ENCODE results near the gene PIR.
A peak's percentile ranks its signal among the peaks of the same experiment; 100 is the strongest.

The PIR gene

DNA sequence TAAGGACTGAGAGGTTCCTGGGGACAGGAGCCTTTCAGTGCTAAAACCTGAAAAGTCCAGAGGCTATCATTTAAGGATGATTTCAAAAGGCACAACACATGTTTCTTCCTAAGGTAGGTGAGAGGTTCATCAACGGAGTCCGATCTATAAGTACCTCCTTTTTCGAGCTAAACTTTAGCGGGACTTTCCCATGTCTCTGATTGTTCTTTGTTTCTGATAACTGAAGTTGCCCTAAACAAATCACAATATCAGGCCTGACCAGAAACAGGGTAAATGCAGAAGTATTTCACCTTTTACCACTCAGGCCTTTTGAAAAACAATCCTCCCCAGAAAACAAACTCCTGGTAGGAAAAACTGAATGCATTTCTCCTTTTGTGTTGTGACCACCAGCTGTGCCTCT is 17.6 kb downstream of the PIR start:
- DNase-seq: no peak

DNA sequence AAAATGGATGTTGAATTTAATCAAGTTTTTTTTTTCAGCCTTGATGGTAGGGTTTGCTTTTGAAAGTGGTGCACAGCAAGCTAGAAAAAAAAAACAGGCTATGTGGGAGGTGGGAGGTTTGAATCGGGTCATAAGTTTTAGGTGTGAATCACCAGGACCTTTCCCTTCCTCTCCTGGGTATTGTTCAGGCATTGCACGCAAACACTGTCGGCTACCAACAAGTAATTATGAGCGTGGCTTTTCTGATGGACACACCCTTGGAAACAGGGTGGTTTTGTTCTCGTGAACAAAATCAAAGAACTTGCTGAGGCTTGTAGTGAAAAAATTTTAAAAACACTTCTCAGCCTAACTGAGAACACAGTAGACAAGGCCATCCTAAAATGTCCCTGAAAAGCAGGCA is 18.1 kb downstream of the PIR start:
- no peak for DNase-seq

DNA sequence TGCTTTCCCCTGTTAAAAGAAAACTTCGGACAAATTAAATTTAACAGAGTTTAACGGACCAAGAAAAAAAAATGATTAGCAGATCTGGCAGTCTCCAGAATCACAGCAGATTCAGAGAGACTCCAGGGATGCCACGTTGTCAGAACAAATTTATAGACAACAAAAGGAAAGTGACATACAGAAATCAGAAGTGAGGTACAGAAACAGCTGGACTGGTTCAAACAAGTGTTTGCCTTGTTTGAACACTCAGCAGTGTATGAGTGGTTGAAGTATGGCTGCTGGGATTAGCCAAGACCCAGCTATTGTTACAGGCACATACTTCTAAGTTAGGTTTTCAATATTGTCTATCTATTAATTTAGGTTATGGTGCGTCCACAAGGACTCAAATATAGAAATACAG is 19.1 kb downstream of the PIR start:
- no peak for DNase-seq

DNA sequence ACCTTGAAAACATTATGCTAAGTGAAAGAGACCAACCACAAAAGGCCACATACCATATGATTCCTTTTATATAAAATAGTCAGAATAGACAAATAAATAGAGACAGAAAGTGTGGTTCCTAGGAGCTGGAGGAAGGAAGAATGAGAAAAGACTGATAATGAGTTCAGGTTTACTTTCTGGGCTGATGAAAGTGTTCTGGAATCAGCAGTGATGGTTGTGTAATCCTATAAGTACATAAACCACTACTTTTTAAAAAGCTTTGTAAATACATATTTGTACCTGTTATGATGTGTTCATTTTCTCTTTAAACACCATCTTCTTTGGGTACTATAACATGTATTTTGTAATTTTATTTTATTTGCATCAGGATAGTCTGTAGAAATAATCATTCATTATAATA is 20.6 kb downstream of the PIR start:
- DNase-seq: no peak

DNA sequence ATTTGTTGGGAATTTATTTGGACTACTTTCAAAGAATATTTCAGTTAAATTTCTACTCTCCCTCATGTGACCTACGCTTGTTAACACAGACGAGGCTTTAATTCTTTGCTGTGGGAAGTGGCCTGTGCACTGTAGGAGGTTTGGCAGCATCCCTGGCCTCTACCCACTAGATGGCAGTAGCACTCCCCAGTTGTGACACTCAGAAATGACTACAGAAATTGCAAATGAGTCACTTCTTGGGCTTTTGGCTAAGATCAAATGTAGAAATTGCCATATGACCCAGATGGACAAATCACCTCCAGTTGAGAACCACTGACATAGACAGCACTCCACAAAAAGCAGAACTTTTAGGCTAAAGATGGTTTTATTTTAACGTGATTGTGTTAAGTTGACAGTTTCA is 22.1 kb downstream of the PIR start:
- peak in 1 of 2 experiments; percentile 6 for DNase-seq

DNA sequence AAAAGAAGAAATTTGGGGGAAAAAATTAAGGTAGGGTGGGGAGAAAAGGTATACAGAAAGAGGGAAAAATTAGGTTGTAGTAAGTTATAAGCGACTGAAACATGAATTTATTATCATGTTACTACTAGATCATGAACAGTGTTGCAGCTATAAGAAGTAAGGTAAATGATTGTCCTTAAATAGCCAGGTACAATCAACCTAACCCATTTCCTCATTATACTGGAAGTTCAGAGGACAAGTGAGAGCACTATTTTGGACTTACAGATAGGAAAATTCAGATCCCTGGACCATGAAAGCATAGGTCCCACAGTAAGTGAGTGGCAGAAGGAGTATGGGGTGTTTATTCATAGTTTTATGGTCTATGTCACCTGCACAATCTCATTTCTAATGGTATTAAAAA is 23.5 kb downstream of the PIR start:
- no peak for DNase-seq

DNA sequence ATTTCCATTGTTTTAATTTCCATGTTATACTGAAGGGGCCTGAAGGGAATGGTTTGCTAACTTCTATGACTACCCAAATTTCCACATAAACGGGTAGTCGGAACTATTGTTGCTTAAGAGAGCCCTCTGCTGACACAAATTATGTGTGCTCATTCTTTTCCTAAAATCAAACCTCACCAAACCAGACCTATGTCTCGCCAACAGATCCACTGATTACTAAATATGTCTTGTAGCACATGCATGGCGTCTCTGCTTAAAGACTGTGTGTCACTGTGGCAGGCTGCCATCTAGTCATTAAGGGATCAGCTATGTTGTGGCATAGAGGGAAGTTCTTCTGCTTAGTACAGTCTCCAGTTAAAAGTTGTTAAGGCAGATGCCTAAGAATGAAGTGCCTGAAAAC is 25.1 kb downstream of the PIR start:
- no peak for DNase-seq

DNA sequence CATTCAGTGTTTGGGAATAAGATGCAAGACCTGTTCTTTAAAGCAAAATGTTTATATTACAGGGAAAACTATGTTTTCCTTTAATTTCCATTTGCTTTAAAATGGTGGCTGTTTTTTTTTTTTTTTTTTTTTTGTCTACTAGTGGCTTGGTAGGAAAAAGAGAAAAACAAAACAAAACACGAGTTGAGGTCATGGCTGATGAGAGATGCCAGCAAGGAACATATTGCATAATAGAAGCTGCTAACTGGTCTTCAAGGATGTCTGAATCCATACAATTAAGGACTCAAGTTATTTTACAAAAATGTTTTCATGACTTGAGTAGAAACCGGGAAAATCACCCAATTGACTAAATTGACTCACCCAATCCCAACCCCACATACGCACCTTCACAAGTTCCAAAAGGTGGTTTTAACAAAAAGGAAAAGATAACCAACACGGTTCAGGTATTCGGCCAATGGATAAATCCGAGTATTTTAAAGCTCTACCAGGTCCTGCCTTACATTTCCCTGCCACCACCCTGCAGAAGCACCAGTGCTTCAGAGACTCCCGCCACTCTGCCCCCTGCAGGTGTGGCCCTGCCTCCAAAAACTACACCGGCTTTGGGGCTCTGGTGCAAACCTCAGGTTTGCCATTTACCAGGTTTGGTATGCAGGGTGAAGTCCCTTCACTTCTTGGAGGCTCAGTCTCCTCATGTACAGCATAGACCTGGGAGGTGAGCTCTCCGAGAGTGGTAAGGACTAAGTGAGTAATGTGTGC is 27.1 kb downstream of the PIR start:
- no peak for DNase-seq

DNA sequence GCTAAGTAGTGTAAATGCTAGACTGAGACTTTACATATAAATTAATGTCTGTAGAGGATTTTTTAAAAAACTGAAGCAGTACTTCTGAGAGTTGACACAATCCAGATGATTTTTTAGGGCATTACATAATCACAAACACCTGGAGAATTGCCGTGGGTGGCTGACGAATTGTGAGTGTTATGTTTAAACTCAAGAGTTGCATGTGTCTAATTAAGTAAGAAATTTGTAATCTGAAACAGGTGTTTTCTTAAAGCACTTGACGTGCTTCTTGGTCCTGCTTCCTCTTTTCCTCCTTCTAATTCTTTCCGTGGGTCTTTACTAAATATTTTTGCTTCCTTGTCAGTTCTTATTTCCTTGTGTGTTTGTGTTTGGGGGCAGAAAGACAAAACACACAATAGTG is 27.8 kb downstream of the PIR start:
- DNase-seq: no peak

DNA sequence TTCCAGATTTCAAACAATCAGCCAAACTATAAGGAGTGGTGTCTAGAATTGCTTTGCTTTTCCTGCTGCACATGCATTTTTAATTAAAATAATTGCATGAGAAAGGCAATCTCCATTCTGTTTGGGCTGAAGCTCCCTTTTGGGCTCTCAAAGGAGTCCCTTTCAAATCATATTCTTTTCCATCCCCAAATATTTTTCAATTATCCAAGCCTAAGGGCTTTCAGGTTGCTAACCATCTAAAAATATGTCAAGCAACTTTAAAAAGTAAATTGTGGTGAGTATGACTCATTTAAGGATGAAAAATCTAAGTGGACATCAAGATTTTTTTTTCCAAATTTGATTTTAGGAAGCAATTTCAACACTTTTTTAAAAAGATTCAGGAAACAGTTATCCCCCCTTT is 28.4 kb downstream of the PIR start:
- DNase-seq: no peak

DNA sequence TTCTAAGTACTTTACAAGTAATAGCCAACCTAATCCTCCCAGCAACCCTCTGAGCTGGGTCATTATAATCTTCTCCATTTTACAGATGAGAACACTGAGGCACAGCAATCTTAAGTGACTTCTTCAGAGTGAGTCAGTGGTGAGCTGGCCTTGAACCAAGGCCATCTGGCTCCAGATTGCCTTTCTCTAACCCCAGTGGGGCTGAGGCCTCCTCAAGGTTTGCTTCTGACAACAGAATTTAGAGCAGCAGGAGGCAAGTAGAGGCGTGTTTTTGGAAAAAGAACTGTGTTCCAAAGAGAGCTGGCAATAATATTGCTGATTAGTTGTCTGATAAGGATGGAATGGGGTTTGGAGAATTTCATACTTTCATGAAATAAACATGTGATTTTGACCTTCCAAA is 41.2 kb downstream of the PIR start:
- no peak for DNase-seq

DNA sequence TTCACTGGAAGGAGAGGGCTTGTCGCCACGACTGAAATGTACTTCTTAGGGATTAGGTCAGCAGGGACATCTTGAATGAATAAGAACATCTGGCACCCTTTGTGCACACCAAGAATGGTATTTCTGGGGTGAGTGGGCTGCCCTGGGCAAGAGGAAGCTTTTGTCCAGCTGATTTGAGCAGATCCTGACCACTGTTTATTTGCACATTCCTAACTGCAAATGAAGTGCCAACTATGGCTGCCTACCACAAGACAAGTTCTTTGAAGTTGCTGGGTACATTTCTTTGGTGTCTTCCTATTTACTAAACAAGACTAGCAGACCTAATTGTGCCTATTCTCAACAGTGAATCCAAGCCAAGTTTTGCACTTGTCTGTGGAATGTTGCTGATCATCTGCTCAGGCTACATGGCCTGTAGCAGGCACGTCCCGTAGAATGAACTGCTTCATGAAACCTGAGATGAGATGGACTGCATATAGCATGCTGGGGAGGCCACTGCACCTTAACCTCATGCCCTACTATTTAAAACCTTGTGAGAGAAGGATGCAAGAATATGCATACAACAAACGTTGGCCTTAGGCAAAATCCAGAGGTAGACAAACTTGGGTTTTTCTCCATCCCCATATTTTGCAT is 45.0 kb downstream of the PIR start:
- DNase-seq: no peak

DNA sequence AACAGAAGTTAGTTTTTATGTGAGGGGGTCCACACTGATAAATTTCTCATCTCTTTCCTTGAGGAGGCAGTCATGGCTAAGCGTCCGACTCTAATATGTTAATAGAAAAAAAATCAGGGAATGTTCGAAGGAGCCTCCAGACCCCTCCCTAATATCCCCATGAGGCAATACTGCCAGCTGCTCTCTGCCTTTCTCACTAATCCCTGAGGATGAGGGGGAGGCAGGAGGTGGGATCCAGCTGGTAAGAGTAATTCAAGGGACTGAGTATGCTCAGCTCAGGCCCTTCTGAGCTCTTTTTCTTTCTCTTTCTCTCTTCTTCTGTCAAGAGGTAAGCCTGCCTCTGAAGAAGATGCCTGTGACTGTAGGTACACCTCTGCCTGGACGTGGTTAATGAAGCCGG is 51.7 kb downstream of the PIR start:
- DNase-seq: no peak

DNA sequence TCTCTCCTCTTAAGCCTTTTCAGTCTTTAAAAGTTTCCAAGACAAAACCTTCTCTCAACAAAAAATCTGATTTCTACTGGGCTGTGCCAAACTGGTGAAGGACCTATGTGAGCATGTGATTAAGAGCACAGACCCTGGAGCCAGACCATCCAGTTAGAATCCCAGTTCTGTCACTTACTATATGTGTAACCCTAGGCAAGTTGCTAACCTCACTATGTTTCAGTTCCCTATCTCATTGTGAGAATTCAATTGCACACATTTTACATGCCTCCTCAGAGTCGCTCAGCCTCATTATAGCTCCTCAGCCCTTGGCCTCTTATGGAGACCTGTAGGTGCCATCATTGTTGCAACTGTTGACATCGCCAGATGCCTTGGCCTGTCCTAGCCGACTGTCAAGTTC is 54.8 kb downstream of the PIR start:
- DNase-seq: no peak

DNA sequence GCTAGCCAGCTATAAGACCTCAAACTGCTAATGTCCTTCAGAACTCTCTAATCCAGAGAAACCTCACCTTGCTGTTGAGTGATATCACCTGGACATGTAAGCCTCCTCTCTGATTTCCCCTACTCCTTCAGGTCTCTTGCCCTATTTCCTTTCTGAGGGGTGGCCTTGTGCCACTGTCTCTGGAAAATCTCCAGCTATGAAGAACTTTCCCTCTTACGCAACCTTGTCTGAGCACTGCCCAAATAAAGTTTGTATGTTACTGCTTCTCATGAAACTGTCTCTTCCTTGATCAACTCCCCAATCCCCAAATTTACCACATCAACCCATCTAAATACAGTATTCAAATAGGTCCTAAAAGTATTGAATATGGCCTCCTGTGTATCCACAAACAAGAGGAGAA is 55.4 kb downstream of the PIR start:
- DNase-seq: no peak

DNA sequence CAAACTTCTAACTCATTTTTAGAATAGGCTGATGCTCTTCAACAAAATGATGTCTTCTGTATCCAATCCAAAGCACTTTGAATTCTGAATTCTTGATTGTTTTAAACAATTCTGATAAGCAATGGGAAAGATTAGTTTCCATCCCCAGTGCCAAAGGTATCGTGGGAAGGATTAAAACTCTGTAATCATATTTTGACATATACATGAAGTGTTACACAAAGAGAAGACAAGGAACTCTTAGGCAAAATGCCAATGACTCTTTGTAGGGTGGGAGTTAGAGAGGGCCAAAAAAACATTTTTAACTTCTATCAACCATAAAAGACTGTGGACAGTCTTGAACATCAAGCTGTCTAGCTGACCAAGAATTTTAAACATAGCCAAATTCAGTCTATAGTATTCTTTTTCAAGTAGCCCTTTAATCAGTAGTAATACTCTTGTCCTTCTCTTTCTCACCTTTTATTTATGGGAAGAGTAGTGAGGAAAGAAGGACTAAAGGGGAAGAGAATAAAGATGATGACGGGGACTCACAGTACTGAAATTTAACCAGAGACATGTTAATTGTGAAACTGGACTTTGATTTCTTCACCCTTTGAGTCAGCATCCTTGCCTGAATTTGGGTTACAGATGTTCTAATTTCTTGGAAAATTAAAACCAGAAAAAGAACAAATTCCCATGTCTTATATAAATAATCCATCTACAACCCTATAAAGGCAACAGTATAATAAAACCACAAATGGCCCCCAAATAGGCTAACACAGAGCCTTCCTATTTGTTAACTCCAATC is 57.1 kb downstream of the PIR start:
- no peak for DNase-seq

DNA sequence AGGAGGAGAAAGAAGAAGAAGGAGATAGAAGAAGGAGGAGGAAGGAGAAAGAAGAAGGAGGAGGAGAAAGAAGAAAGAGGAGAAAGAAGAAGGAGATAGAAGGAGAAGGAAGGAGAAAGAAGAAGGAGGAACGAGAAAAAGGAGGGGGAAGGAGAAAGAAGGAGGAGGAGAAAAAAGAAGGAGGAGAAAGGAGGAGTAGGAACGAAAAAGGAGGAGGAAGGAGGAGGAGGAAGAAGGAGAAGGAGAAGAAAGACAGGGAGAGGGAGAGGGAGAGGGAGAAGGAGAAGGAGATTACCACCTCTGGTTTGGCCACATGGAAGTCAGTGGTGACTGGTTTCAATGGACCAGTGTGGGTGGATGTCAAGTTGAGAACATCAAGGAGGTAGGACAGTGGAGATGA is 58.9 kb downstream of the PIR start:
- DNase-seq: no peak

DNA sequence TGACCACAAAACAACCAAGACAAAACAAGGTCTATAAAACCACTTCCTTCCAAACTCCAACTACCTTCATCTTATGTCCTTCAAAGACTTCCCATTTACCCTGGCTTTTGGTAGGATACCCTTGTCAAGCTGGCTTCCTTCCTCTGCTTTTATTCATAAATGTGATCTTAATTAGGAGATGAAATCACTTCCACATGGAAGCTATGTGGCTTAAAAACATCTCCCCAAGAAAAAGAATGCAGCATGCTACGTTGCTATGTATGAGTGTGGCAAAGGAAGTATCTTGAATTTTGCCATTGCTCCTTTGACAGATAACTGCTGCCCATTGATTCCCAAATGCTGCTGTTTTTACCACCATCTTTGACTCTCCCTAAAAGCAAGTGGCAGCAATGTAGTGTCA is 62.5 kb downstream of the PIR start:
- DNase-seq: no peak

DNA sequence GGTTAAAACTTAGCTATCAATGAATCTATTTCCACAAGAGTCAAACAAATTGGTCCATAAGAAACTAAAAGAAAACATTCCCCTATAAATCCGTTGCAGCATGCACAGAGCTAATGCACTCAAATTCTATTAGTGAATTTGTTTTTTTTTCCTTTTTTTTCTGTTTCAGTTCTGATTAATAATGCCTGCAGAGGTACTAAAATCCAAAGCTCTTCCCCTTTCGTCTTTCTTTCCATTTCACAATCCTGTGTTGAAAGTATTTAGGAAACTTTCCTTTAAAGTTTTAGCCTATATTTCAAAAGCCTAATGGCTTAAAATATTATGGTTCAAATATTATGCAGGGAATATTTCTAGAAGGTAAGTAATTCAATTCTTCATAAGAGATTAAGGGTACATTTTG is 63.1 kb downstream of the PIR start:
- no peak for DNase-seq

DNA sequence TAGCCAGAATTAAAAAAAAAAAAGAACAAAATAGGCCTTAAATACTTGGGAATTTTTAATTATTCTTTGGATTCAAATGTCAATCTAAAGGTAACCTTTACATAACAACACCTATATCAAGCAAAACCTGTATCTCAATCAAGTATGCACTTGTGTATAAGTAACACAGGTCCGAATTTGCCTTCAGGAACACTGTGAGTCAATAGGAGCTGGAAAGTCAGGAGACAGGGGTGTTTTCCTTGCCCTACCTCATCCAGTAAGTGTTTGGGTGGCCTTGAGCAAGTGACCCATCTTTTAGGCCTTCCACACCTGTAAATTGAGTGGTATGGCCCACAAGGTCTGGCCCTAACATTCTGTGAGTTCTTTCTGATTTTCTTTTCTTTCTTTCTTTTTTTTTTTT is 68.1 kb downstream of the PIR start:
- DNase-seq: no peak

DNA sequence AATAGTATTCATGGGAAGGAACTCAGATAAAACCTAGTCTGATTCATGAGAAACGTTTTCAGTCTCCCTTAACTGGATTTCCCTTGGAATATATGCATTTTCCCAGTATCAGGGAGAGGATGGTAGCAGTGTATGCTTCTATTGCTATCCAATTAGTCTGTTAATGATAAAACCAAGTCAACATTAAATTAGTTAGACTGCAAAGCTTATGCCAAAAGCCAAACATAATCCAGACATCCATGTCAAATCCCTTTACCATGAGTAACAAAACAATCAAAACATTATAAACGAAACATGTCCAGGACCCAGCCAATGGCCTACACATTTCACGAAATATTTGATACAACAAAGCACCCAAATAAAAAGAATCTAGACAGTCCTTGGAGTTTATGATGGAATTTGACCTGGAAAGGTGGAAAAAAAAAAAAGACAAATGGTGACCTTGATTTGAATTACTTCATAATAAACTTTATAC is 74.4 kb downstream of the PIR start:
- no peak for DNase-seq

DNA sequence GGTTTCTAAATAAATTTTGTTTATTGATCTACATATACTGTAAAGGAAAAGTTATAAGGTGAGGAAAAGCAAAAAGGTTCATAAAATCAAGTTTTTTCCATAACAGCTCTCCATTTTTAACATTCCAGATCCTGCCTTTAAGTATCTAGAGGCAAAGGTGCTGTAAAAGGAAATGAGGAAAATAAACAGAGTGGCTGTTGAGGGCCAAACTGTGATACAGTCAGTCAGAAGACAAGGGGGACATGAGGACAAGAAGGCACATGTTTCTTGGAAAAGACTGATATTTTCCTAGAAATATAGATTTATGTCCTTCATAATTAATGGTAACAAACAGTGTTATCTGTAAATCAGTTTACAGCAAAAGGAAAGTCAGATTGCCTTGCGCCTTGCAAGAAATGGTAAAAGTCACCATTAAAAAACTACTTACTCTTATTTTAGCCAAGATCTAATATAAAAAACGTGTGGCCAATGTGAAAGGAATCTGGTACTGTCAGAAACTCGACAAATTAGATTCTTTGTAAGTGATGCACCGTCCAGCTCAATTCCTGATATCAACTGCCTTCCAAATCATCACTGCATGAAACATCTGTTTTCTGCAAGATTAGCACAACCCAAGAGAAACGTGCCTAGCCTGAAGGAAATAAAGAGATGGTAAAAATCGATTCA is 75.0 kb downstream of the PIR start:
- DNase-seq: no peak

DNA sequence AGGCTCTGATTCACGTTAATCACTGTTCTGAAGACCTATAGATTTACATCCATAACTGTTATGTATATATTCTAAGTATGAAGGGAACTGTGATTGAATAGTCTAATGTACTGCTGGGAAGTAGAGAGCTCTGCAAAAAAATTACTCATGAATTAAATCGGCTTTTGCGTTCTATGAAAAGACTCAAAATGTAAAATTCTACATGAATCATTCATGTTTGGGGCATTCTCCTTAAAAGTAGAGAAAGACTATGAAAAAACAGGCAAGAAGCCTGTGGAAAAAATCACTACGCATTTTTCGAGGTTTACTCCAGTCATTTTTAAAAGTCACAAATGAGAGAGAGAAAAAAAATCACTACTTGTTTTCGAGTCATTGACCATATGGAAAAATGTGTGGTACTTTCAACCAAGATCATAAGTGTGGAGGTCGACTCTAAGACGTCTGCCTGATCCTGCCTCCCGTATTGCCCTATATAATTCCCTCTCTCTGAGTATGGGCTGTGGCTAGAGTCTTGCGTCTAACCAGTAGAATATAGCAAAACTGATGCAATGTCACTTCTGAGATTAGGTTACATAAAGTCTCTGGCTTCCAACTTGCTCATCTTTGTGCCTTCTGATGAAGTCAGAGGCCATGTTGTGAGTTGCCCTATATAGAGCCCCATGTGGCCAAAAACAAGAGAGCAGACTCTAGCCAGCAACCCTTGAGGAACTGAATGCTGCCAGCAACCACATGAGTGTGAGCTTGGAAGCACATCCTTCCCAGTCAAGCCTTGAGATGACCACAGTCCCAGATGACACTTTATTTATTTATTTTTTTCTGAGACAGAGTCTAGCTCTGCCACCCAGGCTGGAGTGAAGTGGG is 76.8 kb downstream of the PIR start:
- no peak for DNase-seq
